HG03025 (cell line): Measurements from ENCODE around the gene RWDD4.

Experiments
- ATAC-seq: cut with Tn5 transposase; IDR thresholded peaks from one replicate; pipeline ENCODE4 v1.9.1; 2021; ENCODE audit warnings: mild to moderate bottlenecking, moderate library complexity; ENCODE audit not compliant: unreplicated experiment, low FRiP score

RWDD4 gene

GRCh38 chr4:183659029-183659871, at the start of gene RWDD4, which contains the start of gene TRAPPC11:
Gene RWDD4, minus strand, starts transcription at chr4:183659185. Its CDS starts 233 bp downstream, at chr4:183658952.
Gene TRAPPC11, plus strand, starts transcription at chr4:183659293. Its CDS starts 4,575 bp downstream, at chr4:183663868.
- ATAC-seq = peak; percentile 100

- no peak for ATAC-seq
These were observed 43.5 kb upstream of the RWDD4 start for GRCh38 chr4:183702492-183702891.

GRCh38 chr4:183700407-183700806, 41.4 kb upstream of the RWDD4 start:
- no peak for ATAC-seq

- ATAC-seq = no peak
These were observed 39.9 kb upstream of the RWDD4 start for GRCh38 chr4:183698909-183699308.

- ATAC-seq = no peak
These were observed 32.9 kb upstream of the RWDD4 start for GRCh38 chr4:183691897-183692296.

- no peak for ATAC-seq
These were observed 32.0 kb upstream of the RWDD4 start for GRCh38 chr4:183691006-183691405.

GRCh38 chr4:183688216-183688615, 29.2 kb upstream of the RWDD4 start:
- no peak for ATAC-seq

GRCh38 chr4:183686461-183686860, 27.5 kb upstream of the RWDD4 start:
- ATAC-seq = no peak

GRCh38 chr4:183681119-183681518, 22.1 kb upstream of the RWDD4 start:
- ATAC-seq = no peak

- no peak for ATAC-seq
These were observed 16.6 kb upstream of the RWDD4 start for GRCh38 chr4:183675625-183676024.

GRCh38 chr4:183674153-183674552, 15.2 kb upstream of the RWDD4 start:
- ATAC-seq = no peak

GRCh38 chr4:183670960-183671555, 12.1 kb upstream of the RWDD4 start:
- no peak for ATAC-seq

GRCh38 chr4:183670251-183670650, 11.3 kb upstream of the RWDD4 start:
- no peak for ATAC-seq

GRCh38 chr4:183666088-183666487, 7.1 kb upstream of the RWDD4 start:
- ATAC-seq = no peak

GRCh38 chr4:183659872-183660242, 872 bp upstream of the RWDD4 start:
- no peak for ATAC-seq

GRCh38 chr4:183658362-183659028, 490 bp downstream of the RWDD4 start:
- ATAC-seq = peak; percentile 27

GRCh38 chr4:183657564-183657963, 1.4 kb downstream of the RWDD4 start:
- no peak for ATAC-seq

- ATAC-seq = no peak
These were observed 13.7 kb downstream of the RWDD4 start for GRCh38 chr4:183645326-183645725.

- ATAC-seq = no peak
These were observed 19.7 kb downstream of the RWDD4 start for GRCh38 chr4:183639291-183639690.

- no peak for ATAC-seq
These were observed 20.5 kb downstream of the RWDD4 start for GRCh38 chr4:183638436-183638835.

- ATAC-seq = no peak
These were observed 21.5 kb downstream of the RWDD4 start for GRCh38 chr4:183637461-183637860.
